Measurements from ENCODE around the gene ESPNL. TPM values are rescaled to one million over a fixed set of nuclear protein-coding genes. Genes with fewer than 3 reads are reported as not detected.

ESPNL gene
- total and polyA plus RNA-seq, 5 experiments from 2014 or later, result 0.16 to 0.34 TPM; not detected in 3

DNA sequence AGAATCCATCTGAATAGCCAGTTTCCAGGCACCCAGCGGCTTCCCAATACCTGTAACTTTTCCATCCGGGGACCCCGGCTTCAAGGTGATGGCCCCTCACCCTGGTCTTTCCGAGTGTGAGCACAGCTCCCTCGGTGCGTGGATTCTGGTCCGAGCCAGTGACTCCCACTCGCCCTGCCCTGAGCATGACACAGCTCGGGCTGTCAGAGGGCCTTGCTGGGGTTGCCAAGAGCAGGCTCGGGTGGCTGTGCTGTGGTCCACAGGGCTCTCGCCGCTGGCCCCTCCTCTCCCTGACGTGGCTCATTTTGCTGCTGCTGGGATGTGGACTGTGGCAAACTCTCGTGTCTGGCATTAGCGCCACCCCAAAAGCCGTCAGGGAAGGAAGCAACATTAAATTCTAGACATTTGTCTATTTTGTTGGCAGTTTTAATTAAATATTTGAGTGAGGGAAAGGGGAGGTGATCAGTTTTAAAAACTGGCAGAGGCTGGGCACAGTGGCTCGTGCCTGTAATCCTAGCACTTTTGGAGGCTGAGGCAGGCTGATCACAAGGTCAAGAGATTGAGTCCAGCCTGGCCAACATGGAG, 5.6 kb upstream of the ESPNL start:
- H3K4me1 Mint-ChIP-seq, result peaks cover 0 to 10% (median 1%) of the 10 kb centered on the region in 4 donors
- peaks cover 0 to 4% (median 2%) of the 10 kb centered on the region in 3 donors for H3K36me3 Mint-ChIP-seq
- no peaks in the 10 kb centered on the region for H3K27me3 Mint-ChIP-seq
- POLR2A ChIA-PET, result no interaction called here
- H3K9me3 Mint-ChIP-seq, result no peaks in the 10 kb centered on the region
- no peak for DNase-seq
- peak overlapping the region in 1 of 10 donors; percentile 41 for H3K27ac Mint-ChIP-seq
- no peak for ATAC-seq
- H3K4me3 Mint-ChIP-seq, result no peak overlapping the region

DNA sequence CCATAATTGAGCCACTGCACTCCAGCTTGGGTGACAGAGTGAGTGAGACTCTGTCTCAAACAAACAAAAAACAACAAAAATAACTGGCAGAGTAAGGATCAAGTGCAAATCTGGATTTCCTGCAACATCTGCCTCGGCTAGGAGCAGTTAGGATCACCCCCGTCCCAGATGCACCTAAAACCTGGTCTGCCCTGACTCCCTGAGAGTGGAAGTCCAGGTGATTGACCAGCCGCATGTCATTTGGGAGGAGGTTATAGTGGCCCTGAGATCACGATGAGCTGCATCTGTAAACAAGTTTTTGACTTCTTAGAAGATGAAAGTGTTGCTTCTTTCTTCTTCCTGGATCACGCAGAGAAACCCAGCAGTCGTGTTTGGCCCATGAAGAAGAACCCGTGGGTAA, 5.0 kb upstream of the ESPNL start:
- POLR2A ChIA-PET, result no interaction called here
- no peak for DNase-seq

DNA sequence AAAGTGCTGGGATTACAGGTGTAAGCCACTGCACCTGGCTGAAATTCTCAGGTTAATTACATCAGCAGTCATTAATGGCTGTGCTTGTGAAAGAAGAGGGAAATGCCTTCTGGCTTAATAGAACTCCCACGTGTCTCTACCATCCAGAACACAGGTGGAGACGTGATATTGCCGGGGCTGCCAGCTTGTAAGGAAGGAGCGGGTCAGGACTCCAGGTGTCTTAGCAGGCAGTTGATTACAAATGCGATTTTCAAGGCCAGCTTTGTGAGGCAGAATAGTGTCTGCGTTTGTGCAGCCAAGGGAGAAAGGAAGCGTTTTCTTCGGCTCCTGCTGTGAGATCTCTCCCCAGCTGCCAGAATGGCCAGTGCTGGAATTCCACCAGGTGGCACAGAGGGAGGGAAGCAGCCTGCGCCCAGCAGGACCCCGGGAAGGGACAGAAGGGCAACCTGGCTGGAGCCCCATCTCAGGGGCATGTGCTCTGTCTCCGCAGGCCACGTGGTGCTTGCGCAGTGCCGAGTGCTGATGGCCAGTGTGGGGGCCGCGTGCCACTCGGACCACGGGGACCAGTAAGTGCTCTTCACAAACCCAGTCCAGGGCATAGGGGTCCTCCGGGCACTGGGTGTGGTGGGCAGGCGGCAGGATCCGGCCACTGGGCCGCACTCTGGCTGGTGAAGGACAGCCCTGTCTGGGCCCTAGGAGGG, 3.7 kb upstream of the ESPNL start:
- ATAC-seq (no peak), DNase-seq (no peak)
- POLR2A ChIA-PET, result no interaction called here
- H3K36me3 Mint-ChIP-seq, result peaks cover 0 to 4% (median 2%) of the 10 kb centered on the region in 3 donors
- peaks cover 0 to 13% (median 1%) of the 10 kb centered on the region in 4 donors for H3K4me1 Mint-ChIP-seq
- H3K27me3 Mint-ChIP-seq, result no peaks in the 10 kb centered on the region
- no peak overlapping the region for H3K4me3 Mint-ChIP-seq
- H3K27ac Mint-ChIP-seq, result no peak overlapping the region
- H3K9me3 Mint-ChIP-seq, result no peaks in the 10 kb centered on the region

More for the DNA sequence above, 5.0 kb upstream of the ESPNL start:
- H3K9me3 Mint-ChIP-seq, result no peaks in the 10 kb centered on the region
- no peaks in the 10 kb centered on the region for H3K27me3 Mint-ChIP-seq
- H3K36me3 Mint-ChIP-seq, result peaks cover 0 to 4% (median 2%) of the 10 kb centered on the region in 3 donors
- H3K27ac Mint-ChIP-seq, result no peak overlapping the region
- peaks cover 0 to 12% (median 1%) of the 10 kb centered on the region in 4 donors for H3K4me1 Mint-ChIP-seq
- ATAC-seq, result no peak
- H3K4me3 Mint-ChIP-seq, result no peak overlapping the region

DNA sequence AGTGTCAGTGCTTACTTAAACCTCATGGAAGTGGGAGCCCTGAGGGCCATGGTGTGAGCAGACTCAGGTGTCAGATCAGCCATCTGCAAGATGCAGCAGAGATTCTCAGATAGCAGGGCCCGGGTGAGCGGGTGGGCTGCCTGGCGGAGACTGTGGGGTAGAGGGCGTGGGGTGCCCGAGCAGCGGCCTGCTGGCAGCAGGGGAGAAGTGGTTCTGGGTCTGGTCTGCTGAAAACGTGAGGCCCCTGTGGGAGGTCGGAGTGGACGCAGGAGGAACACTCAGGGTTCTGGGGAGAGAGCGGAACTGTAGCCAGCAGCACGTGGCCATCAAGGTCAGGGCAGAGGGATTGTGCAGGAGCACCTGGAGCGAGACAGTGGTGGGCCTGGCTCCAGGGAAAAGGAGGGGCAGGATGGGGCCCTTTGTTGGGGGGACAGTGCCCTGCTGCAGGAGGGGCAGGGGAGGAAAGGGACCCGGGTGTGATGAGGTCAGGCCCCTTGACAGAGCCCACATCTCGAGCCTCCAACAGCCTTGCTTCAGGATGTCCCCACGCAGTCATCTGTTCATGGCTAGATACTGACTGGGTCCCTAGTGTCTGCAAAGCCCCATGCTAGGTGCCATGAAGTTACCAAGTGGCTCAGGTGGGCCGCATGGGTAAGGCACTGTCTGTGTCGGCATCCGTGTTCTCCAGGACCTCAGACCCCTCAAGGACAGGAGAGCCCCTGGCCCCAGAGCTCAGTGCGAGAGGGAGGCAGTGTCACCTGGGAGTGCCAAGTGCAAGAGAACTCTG, 2.7 kb upstream of the ESPNL start:
- peaks cover 0 to 13% (median 1%) of the 10 kb centered on the region in 4 donors for H3K4me1 Mint-ChIP-seq
- POLR2A ChIA-PET, result no interaction called here
- no peaks in the 10 kb centered on the region for H3K27me3 Mint-ChIP-seq
- no peak for ATAC-seq
- H3K27ac Mint-ChIP-seq, result peak overlapping the region in 1 of 10 donors; percentile 46
- H3K36me3 Mint-ChIP-seq, result peaks cover 0 to 4% (median 2%) of the 10 kb centered on the region in 3 donors
- H3K9me3 Mint-ChIP-seq, result no peaks in the 10 kb centered on the region
- DNase-seq, result no peak
- H3K4me3 Mint-ChIP-seq, result no peak overlapping the region

DNA sequence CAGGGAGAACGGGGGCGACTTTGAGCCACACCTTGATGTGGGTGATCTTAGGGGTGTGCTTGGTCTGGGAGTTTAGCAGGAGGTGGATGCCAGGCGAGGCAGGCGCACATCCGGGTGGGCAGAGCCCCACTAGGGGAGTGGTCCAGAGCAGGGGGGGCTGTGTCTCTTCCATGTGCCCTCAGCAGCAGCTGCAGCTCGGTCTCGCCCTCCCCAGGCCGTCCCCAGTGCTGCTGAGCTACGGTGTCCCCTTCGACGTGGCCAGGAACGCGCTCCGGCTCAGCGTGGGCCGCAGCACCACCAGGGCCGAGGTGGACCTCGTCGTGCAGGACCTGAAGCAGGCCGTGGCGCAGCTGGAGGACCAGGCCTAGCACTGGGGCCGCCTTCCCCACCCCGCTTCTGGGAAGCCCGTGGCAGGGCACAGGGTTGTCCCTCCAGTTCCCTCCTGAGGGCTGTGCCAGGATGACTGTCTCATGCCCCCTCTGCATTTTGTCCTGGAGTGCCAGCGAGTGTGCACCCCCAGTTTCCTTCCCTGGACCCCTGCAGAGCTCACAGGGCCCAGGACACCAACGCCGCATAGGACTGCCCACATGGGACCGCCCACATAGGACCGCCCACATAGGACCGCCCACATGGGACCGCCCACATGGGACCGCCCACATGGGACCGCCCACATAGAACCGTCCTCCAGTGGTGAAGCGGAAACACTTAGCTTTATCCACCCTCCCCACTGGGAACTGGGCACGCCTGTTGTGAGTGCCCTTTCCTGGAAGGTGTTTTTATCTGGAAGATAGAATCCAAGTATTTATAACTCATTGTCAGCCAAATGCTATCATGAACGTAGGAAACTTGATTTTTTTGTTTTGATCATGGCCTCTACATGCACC, 1.9 kb upstream of the ESPNL start:
- Mint-ChIP-seq H3K27ac (no peak overlapping the region), H3K36me3 (peaks cover 0 to 2% (median under 1%) of the 10 kb centered on the region in 3 donors), H3K27me3 (no peaks in the 10 kb centered on the region), H3K4me3 (no peak overlapping the region), H3K4me1 (peaks cover 0 to 13% (median 1%) of the 10 kb centered on the region in 4 donors), H3K9me3 (no peaks in the 10 kb centered on the region)
- POLR2A ChIA-PET, result no interaction called here
- DNase-seq (peak in 2 of 10 donors; percentile 5 to 44), ATAC-seq (peak; percentile 47 to 68)

DNA sequence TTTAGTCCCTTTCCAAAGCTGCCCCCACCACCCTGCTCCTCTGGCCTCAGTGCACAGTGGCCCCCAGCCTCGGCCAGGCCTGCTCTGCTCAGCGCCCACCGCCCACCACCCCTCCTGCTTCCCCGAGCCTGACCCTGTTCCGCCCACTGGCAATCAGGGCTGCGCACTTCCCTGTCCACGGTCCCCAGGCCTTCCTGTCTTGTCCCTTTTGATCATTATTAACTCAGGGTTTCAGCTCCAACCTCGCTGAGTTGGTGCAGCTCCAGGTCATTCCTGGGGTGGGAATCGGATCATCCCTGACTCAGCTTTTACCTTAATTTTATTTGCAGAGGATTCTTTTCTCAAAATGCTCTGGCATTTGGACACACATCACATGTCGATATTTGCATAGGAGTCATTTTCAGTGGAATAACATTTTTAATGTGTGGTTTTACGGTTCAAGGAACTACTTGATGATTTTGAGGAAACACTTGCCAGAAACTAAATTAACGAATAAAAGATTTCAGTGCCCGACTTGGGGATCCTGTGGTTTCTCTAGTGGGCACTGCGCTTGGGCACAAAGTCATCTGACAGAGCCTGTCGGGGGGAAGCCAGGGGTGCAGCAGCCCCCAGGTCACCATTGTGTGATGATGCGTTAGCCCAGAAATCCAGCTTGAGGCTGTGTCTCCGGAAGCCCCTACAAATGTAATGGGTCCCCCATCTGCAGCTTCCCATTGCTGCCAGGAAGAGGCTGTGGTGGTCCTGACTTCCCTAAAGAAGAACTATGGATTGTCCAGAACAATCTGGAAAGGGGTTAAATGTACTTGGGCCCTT, 1.0 kb upstream of the ESPNL start:
- ATAC-seq, result no peak
- H3K4me1 Mint-ChIP-seq, result peaks cover 0 to 13% (median 0%) of the 10 kb centered on the region in 4 donors
- peaks cover 0 to 2% (median 0%) of the 10 kb centered on the region in 3 donors for H3K36me3 Mint-ChIP-seq
- no peak overlapping the region for H3K27ac Mint-ChIP-seq
- H3K9me3 Mint-ChIP-seq, result no peaks in the 10 kb centered on the region
- no peaks in the 10 kb centered on the region for H3K27me3 Mint-ChIP-seq
- H3K4me3 Mint-ChIP-seq, result no peak overlapping the region
- POLR2A ChIA-PET, result no interaction called here
- no peak for DNase-seq

DNA sequence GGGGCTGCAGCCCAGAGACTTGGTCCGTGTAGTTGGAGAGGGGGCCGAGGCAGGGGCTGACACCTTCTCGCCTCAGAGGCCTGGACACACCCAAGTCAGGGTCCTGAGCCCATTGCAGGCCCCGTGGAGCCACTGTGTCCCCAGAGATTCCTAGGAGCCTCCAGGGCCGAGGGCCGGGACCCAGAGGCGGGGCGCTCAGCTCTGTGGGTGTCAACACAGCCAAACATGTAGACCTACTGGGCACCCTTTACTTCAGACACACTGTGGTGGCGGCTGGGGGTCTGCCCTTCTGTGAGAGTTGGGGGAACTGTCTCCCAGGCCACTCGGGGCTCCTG, 459 bp upstream of the ESPNL start:
- peak overlapping the region in 1 of 10 donors; percentile 69 for H3K27ac Mint-ChIP-seq
- no peaks in the 10 kb centered on the region for H3K27me3 Mint-ChIP-seq
- no peaks in the 10 kb centered on the region for H3K9me3 Mint-ChIP-seq
- H3K4me3 Mint-ChIP-seq, result no peak overlapping the region
- no peak for DNase-seq
- peaks cover 0 to 2% (median 0%) of the 10 kb centered on the region in 3 donors for H3K36me3 Mint-ChIP-seq
- ATAC-seq, result no peak
- POLR2A ChIA-PET, result no interaction called here
- peaks cover 0 to 13% (median 0%) of the 10 kb centered on the region in 4 donors for H3K4me1 Mint-ChIP-seq

DNA sequence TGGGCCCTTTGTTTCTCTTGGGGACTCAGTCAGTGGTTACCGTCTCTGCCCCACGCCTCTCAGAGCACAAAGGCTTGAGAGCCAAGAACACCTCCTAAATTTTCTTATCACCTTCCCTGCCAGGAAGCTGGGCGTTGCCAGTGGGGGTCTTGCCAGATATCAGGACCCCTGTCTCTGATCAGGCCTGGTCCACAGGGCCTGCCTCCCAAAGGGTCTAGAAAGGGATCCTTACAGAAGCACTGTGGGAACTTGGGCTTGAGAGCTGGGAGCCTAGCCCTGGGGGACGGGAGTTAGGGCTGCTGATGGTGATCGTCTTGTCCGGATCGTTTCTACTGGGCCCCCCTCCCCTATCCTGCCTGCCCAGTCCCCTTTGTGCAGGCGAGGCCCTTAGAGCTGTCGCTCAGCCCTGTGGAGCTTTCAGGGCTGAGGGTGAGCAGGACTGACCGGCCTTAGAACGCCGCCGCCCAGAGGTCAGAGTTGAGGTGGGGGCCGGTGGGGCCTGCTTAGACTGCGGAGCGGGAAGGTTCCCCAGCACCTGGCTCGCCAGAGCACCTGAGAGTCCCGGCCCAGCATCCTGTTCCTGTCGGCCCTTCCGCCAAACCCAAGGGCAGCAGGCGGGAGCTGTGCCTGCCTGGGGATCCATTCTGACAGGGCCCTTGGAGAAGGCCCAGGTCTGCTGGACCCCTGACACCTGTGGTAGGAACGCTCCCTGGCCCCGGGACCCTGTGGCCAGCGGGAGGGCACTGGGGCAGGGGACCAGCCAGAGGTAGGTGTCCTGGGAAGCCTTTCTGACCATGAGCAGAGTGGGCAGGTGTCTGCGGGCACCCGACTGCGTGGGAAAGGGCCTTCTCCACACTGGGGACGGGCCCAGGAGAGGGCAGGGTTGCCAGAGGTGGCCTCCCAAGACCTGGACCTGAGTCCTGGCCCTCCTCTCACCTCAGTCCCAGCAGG, 956 bp downstream of the ESPNL start:
- peaks cover 0 to 2% (median 0%) of the 10 kb centered on the region in 3 donors for H3K36me3 Mint-ChIP-seq
- no peak overlapping the region for H3K27ac Mint-ChIP-seq
- ATAC-seq (no peak), DNase-seq (peak in 1 of 10 donors; percentile 15)
- H3K27me3 Mint-ChIP-seq, result no peaks in the 10 kb centered on the region
- H3K4me1 Mint-ChIP-seq, result peaks cover 0 to 13% (median 0%) of the 10 kb centered on the region in 4 donors
- H3K4me3 Mint-ChIP-seq, result no peak overlapping the region
- POLR2A ChIA-PET, result no interaction called here
- H3K9me3 Mint-ChIP-seq, result no peaks in the 10 kb centered on the region

DNA sequence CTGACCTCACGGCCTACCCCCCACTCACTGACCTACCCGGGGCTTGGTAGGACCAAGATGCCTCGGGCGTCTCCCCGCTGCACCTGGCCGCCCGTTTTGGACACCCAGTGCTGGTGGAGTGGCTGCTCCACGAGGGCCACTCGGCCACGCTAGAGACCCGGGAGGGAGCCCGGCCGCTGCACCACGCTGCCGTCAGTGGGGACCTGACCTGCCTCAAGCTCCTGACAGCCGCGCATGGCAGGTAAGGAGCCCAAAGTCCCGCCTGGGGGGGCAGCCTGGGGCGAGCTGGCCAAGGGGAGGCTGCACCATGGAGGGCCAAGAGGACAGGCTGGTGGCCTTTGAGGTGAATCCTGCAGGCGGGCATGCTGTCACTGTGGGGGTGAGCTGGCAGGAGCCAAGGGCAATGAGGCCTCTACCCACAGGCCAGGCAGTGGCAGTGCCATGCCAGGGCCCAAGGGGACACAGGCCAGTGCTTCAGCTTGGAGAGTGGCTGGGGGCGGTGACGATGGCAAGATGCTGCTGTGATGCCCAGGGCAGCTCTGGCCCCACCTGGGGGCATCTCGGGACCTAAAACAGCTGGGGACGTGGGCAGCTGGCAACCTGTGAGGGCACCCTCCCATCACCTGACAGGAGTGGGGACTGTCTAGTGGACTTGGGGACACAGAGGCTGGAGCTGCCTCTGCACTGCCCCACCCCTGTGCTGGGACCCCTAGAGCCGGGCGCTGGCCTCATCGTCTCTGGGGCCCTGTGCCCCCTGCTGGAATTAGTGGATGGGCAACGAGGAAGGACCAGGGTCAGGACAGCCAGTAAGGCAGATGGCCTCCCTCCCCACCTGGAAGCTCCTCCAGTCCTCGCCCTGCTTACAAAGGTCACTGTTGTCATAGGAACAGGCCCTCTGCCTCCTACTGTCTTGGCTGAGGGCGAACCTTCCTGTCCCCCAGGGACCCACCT, 2.0 kb downstream of the ESPNL start:
- Mint-ChIP-seq H3K4me1 (peaks cover 0 to 13% (median 0%) of the 10 kb centered on the region in 4 donors), H3K36me3 (no peaks in the 10 kb centered on the region), H3K4me3 (no peak overlapping the region), H3K27me3 (no peaks in the 10 kb centered on the region), H3K27ac (peak overlapping the region in 1 of 10 donors; percentile 24), H3K9me3 (no peaks in the 10 kb centered on the region)
- ATAC-seq, result no peak
- peak in 1 of 10 donors; percentile 17 for DNase-seq
- POLR2A ChIA-PET, result interaction anchor here (0.6 kb wide), 1 partner anchor 290 kb away, joined by 3 read pairs; no protein-coding TSS in a partner anchor

DNA sequence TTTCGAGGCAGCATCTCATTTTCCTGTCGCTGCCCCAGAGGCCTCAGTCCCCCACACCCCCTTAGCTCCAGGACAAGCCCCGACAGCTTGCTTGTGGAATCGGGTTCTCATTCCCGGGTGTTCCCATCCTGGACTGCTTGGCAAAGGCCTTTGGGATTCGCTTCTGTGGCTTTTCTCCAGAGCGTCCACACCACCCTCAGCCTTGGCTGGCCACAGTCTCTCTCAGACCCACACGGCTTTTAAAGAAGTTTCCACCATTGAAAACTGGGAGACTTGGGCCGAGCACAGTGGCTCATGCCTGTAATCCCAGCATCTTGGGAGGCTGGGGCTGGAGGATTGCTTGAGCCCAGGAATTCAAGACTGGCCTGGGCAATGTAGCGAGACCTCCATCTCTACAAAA, 2.7 kb downstream of the ESPNL start:
- no peaks in the 10 kb centered on the region for H3K36me3 Mint-ChIP-seq
- DNase-seq (peak in 1 of 10 donors; percentile 13), ATAC-seq (no peak)
- H3K4me3 Mint-ChIP-seq, result no peak overlapping the region
- H3K27ac Mint-ChIP-seq, result no peak overlapping the region
- H3K9me3 Mint-ChIP-seq, result no peaks in the 10 kb centered on the region
- H3K4me1 Mint-ChIP-seq, result peaks cover 0 to 19% (median 0%) of the 10 kb centered on the region in 4 donors
- POLR2A ChIA-PET, result interaction anchor here (0.6 kb wide), 1 partner anchor 291 kb away, joined by 3 read pairs; no protein-coding TSS in a partner anchor
- no peaks in the 10 kb centered on the region for H3K27me3 Mint-ChIP-seq

Data from naive thymus-derived CD8-positive, alpha-beta T cell (primary cell).